Measurements from ENCODE around the gene OTOF. TPM values are rescaled to one million over a fixed set of nuclear protein-coding genes. Genes with fewer than 3 reads are reported as not detected.

Gene OTOF
- total and polyA plus RNA-seq, 2 donors (not counting 3 experiments of a cell fraction or from before 2014, with no cell fraction given), result 0.06 to 0.22 TPM

DNA sequence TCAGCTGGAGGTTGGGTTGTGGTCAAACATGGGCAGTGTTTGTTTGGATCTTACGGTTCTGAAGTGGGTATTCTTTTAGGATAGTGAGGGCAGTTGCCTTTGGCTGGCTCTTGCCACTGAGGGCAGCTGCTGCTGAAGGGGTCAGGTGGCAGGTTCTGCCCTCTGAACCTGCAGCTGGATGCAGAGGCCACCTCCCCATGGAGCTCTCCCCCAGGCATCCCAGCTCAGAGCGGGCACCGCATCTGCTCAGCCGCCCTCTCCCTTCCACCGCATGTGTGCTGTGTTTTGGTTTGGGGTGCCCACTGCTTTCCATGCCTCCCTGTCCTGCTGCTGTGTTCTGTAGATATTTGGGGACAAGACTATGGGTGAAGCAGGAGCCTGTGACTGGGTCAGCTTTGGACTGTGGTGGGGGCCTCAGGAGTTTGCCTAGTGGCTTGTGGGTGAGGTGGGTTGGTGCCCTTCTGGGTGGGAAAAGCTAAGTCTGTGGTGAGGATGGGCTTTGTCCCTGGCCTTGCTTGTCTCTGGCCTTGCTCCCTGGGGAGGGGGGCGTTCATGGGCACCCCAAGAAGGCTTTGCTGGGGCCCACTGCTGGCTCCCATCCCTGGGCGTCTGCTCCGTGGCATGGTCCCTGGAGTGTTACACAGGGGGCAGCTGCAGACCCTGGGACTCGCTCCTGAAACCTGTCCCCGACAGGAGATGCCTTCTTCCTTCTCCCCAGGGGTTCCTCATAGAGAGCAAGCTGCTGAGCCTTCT, 28.5 kb downstream of the OTOF start:
- Histone ChIP-seq H3K9ac (replicated peaks; ENCODE audit: extremely low read depth, insufficient read depth, low read length) (no peak overlapping the region), H2AFZ (ENCODE audit: low read depth, low read length) (no peak overlapping the region), H3K4me2 (ENCODE audit: insufficient read depth, low read length) (no peak overlapping the region), H3K4me1 (ENCODE audit: control insufficient read depth, extremely low read depth, insufficient read depth, low read length) (peaks cover 6% of the 10 kb centered on the region), H3K9me1 (replicated peaks; ENCODE audit: control insufficient read depth, extremely low read depth, insufficient read depth, low read length) (no peaks in the 10 kb centered on the region), H3K9me3 (replicated peaks; ENCODE audit: control insufficient read depth, insufficient read depth, low read length) (no peaks in the 10 kb centered on the region), H3K79me2 (ENCODE audit: control insufficient read depth, insufficient read depth, low read length) (no peaks in the 10 kb centered on the region), H3K27ac (ENCODE audit: insufficient read depth, low read depth, low read length) (no peak overlapping the region), H3K27me3 (ENCODE audit: control insufficient read depth in 2 of 2, insufficient read depth in 2 of 2, low read length in 2 of 2) (peaks cover 0 to 1% of the 10 kb centered on the region in 2 experiments), H3K4me3 (replicated peaks in 1 of 3; ENCODE audit: insufficient read depth in 1 of 3, low read depth in 1 of 3, low read length in 3 of 3) (no peak overlapping the region), H4K20me1 (replicated peaks; ENCODE audit: control insufficient read depth, extremely low read depth, insufficient read depth, low read length) (no peaks in the 10 kb centered on the region), H3K36me3 (ENCODE audit: control insufficient read depth in 2 of 2, extremely low read depth in 1 of 2, insufficient read depth in 2 of 2, low read length in 2 of 2) (no peaks in the 10 kb centered on the region)
- FAIRE-seq, result no peak
- dilution Hi-C loops (cut with MboI; ENCODE audit: extremely low pct_ligation_motif_present, low sequenced_read_pairs) (no loop called here), intact Hi-C loops (cut with micrococcal nuclease) (no loop called here)
- ChIA-PET POLR2A (no interaction called here), CTCF (interaction anchor here (1.0 to 1.2 kb wide), 3 partner anchors 9 to 18 kb away, joined by 3 read pairs; no protein-coding TSS in a partner anchor)
- no peak for DNase-seq (ENCODE audit: low read depth, low spot score)
- no TSS peak for BruUV-seq (replicated peaks)
- TF ChIP-seq GATA2 (IDR thresholded peaks at IDR 0.05; ENCODE audit: insufficient read depth, insufficient read length, low read depth, low read length), result no peak
- no peak for TF ChIP-seq JUN (IDR thresholded peaks at IDR 0.05; ENCODE audit: borderline replicate concordance, insufficient read depth, insufficient read length, low read depth)
- no peak for TF ChIP-seq EZH2 (IDR thresholded peaks at IDR 0.05; ENCODE audit: borderline replicate concordance, low read depth, low read length, severe bottlenecking)
- TF ChIP-seq, protein P1, sequence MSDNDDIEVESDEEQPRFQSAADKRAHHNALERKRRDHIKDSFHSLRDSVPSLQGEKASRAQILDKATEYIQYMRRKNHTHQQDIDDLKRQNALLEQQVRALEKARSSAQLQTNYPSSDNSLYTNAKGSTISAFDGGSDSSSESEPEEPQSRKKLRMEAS (IDR thresholded peaks at IDR 0.05; ENCODE audit: insufficient read depth, insufficient read length), result no peak
- no peak for TF ChIP-seq POLR2A (IDR thresholded peaks at IDR 0.05; ENCODE audit: low read depth, low read length)
- TF ChIP-seq FOS (IDR thresholded peaks at IDR 0.05; ENCODE audit: borderline replicate concordance, insufficient read depth, low read length), result no peak
- no peak for TF ChIP-seq MYC (IDR thresholded peaks at IDR 0.05; ENCODE audit: low read depth, low read length)
- TF ChIP-seq, protein P2, sequence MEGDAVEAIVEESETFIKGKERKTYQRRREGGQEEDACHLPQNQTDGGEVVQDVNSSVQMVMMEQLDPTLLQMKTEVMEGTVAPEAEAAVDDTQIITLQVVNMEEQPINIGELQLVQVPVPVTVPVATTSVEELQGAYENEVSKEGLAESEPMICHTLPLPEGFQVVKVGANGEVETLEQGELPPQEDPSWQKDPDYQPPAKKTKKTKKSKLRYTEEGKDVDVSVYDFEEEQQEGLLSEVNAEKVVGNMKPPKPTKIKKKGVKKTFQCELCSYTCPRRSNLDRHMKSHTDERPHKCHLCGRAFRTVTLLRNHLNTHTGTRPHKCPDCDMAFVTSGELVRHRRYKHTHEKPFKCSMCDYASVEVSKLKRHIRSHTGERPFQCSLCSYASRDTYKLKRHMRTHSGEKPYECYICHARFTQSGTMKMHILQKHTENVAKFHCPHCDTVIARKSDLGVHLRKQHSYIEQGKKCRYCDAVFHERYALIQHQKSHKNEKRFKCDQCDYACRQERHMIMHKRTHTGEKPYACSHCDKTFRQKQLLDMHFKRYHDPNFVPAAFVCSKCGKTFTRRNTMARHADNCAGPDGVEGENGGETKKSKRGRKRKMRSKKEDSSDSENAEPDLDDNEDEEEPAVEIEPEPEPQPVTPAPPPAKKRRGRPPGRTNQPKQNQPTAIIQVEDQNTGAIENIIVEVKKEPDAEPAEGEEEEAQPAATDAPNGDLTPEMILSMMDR (IDR thresholded peaks at IDR 0.05; ENCODE audit: extremely low read depth in 1 of 2, insufficient read depth in 1 of 2, low read depth in 1 of 2, low read length in 2 of 2), result no peak
- TF ChIP-seq POLR2AphosphoS5 (IDR thresholded peaks at IDR 0.05; ENCODE audit: insufficient read depth, low read depth, low read length), result no peak

All from endothelial cell of umbilical vein (primary cell).